Measurements from ENCODE around the gene RAD51B. TPM values are rescaled to one million over a fixed set of nuclear protein-coding genes. Genes with fewer than 3 reads are reported as not detected.
A peak's percentile ranks its signal among the peaks of the same experiment; 100 is the strongest.

Gene RAD51B
- total and polyA plus RNA-seq, 2 of the 13 experiments (the other 11 are each of a cell fraction or from before 2014, with no cell fraction given) = 7.0 to 9.5 TPM

GRCh38 chr14:68575426-68575825 is 755.8 kb downstream of the RAD51B start:
- ATAC-seq = no peak
- Histone ChIP-seq H3K27me3 (ENCODE audit: control insufficient read depth in 1 of 2, insufficient read depth in 2 of 2, low read length in 2 of 2) (no peaks in the 10 kb centered on the region), H3K27ac (ENCODE audit: extremely low read length, insufficient read depth, low read length) (no peak overlapping the region), H3K79me2 (ENCODE audit: insufficient read depth, low read length) (no peaks in the 10 kb centered on the region), H4K20me1 (ENCODE audit: insufficient read depth, low read length) (no peaks in the 10 kb centered on the region), H3K4me1 (ENCODE audit: insufficient read depth, low read length) (peaks cover 63% of the 10 kb centered on the region), H3K36me3 (replicated peaks in 1 of 2; ENCODE audit: control insufficient read depth in 1 of 2, insufficient read depth in 2 of 2, low read length in 2 of 2) (no peaks in the 10 kb centered on the region), H3K4me2 (ENCODE audit: low read depth, low read length) (no peak overlapping the region), H2AFZ (ENCODE audit: low read length) (no peak overlapping the region), H3K9ac (ENCODE audit: insufficient read depth, low read depth, low read length) (no peak overlapping the region), H3K9me3 (ENCODE audit: low read length) (0 out of 2 replicates have a peak, but pooled peaks cover 5% of the 10 kb centered on the region), H3K4me3 (replicated peaks in 1 of 3; ENCODE audit: insufficient read depth in 1 of 3, low read depth in 2 of 3, low read length in 3 of 3) (no peak overlapping the region)
- DNase-seq (ENCODE audit: low spot score) = no peak
- BruUV-seq (replicated peaks) = no TSS peak
- in situ Hi-C loops (cut with HindIII; ENCODE audit: extremely low pct_ligation_motif_present, low pct_unique_long_range_greater_than_20kb) (no loop called here), intact Hi-C loops (cut with micrococcal nuclease; ENCODE audit: unreplicated experiment) (loop anchor here (5.0 kb wide), 1 partner anchor 53 kb away; no protein-coding TSS in a partner anchor)
- ChIA-PET POLR2A (interaction anchor here (1.4 kb wide), 1 partner anchor 10 kb away, joined by 6 read pairs; no protein-coding TSS in a partner anchor), CTCF (ENCODE audit: low intra/inter-chr PET ratio, low total read pairs) (no interaction called here)
- 0 out of 2 replicates have a peak, but pooled peaks have one; percentile 15 for TF ChIP-seq CEBPB (IDR thresholded peaks at IDR 0.05; ENCODE audit: borderline replicate concordance, low read depth, low read length)
- no peak for TF ChIP-seq ZNF747 (CRISPR knock-in tag; IDR thresholded peaks at IDR 0.05; ENCODE audit: borderline replicate concordance)
- no peak for FAIRE-seq
- WGBS (ENCODE audit: low lambda C conversion rate) = 51% methylated on average over 4 of the region's 4 CpGs

GRCh38 chr14:68576031-68576430 is 756.5 kb downstream of the RAD51B start:
- POLR2A ChIA-PET = interaction anchor here (1.4 kb wide), 1 partner anchor 10 kb away, joined by 6 read pairs; no protein-coding TSS in a partner anchor

More at GRCh38 chr14:68576031-68576430, 756.5 kb downstream of the RAD51B start:
- TF ChIP-seq DMTF1 (CRISPR knock-in tag; IDR thresholded peaks at IDR 0.05) (no peak), MTERF4 (CRISPR knock-in tag; IDR thresholded peaks at IDR 0.05) (no peak), JUNB (CRISPR knock-in tag; IDR thresholded peaks at IDR 0.05; ENCODE audit: borderline replicate concordance) (no peak), CBFB (CRISPR knock-in tag; IDR thresholded peaks at IDR 0.05) (no peak)
- CTCF ChIA-PET (ENCODE audit: low intra/inter-chr PET ratio, low total read pairs) = no interaction called here
- no peak overlapping the region for H3K4me2 ChIP-seq (ENCODE audit: low read depth, low read length)
- ATAC-seq (no peak), FAIRE-seq (no peak), DNase-seq (ENCODE audit: low spot score) (no peak)
- H3K27ac ChIP-seq (ENCODE audit: extremely low read length, insufficient read depth, low read length) = no peak overlapping the region
- H2AFZ ChIP-seq (ENCODE audit: low read length) = no peak overlapping the region
- H4K20me1 ChIP-seq (ENCODE audit: insufficient read depth, low read length) = no peaks in the 10 kb centered on the region
- in situ Hi-C loops (cut with HindIII; ENCODE audit: extremely low pct_ligation_motif_present, low pct_unique_long_range_greater_than_20kb) (no loop called here), intact Hi-C loops (cut with micrococcal nuclease; ENCODE audit: unreplicated experiment) (loop anchor here (2.0 to 5.0 kb wide), 2 partner anchors 13 to 54 kb away; no protein-coding TSS in a partner anchor)
- no peak overlapping the region for H3K4me3 ChIP-seq (replicated peaks in 1 of 3; ENCODE audit: insufficient read depth in 1 of 3, low read depth in 2 of 3, low read length in 3 of 3)
- H3K9ac ChIP-seq (ENCODE audit: insufficient read depth, low read depth, low read length) = no peak overlapping the region
- H3K4me1 ChIP-seq (ENCODE audit: insufficient read depth, low read length) = peaks cover 57% of the 10 kb centered on the region
- no peaks in the 10 kb centered on the region for H3K36me3 ChIP-seq (replicated peaks in 1 of 2; ENCODE audit: control insufficient read depth in 1 of 2, insufficient read depth in 2 of 2, low read length in 2 of 2)
- no TSS peak for BruUV-seq (replicated peaks)
- no peaks in the 10 kb centered on the region for H3K79me2 ChIP-seq (ENCODE audit: insufficient read depth, low read length)
- H3K27me3 ChIP-seq (ENCODE audit: control insufficient read depth in 1 of 2, insufficient read depth in 2 of 2, low read length in 2 of 2) = no peaks in the 10 kb centered on the region
- WGBS (ENCODE audit: low lambda C conversion rate) = 22% methylated on average over 2 of the region's 2 CpGs
- 0 out of 2 replicates have a peak, but pooled peaks cover 5% of the 10 kb centered on the region for H3K9me3 ChIP-seq (ENCODE audit: low read length)

All from HepG2 (cell line).